ENCODE data around the gene PBX1. TPM values are rescaled to one million over a fixed set of nuclear protein-coding genes. Genes with fewer than 3 reads are reported as not detected.

The PBX1 gene
- total and polyA plus RNA-seq, 2 donors from 2014 or later, result 14.9 to 91.5 TPM

- DNase-seq (no peak), FAIRE-seq (no peak)
- H3K4me1 ChIP-seq (ENCODE audit: control insufficient read depth in 2 of 3, insufficient read depth in 2 of 3, low read depth in 1 of 3, low read length in 3 of 3), result peaks cover 0 to 24% (median 3%) of the 10 kb centered on the region in 3 donors
- no peaks in the 10 kb centered on the region for H3K27me3 ChIP-seq (ENCODE audit: control insufficient read depth, insufficient read depth, low read length)
- no peak overlapping the region for H3K4me3 ChIP-seq (ENCODE audit: low read length in 3 of 3)
- no peaks in the 10 kb centered on the region for H3K36me3 ChIP-seq (ENCODE audit: control insufficient read depth in 2 of 3, insufficient read depth in 3 of 3, low read length in 3 of 3)
- no peak for TF ChIP-seq CTCF (IDR thresholded peaks at IDR 0.05; ENCODE audit: borderline replicate concordance, extremely low read depth, insufficient read depth)
- H3K9ac ChIP-seq (ENCODE audit: low read length in 3 of 3), result no peak overlapping the region
- intact Hi-C loops (cut with DNase I), result no loop called here
- H3K9me3 ChIP-seq (ENCODE audit: control insufficient read depth in 2 of 3, insufficient read depth in 1 of 3, low read length in 3 of 3), result no peaks in the 10 kb centered on the region
- H3K27ac ChIP-seq (ENCODE audit: low read depth in 2 of 2, low read length in 2 of 2), result no peak overlapping the region
Measured at GRCh38 chr1:164756741-164757140, 197.8 kb downstream of the PBX1 start.

- H3K4me1 ChIP-seq (ENCODE audit: control insufficient read depth in 2 of 3, insufficient read depth in 2 of 3, low read depth in 1 of 3, low read length in 3 of 3), result peaks cover 0 to 21% (median 3%) of the 10 kb centered on the region in 3 donors
- intact Hi-C loops (cut with DNase I), result no loop called here
- no peak overlapping the region for H3K9ac ChIP-seq (ENCODE audit: low read length in 3 of 3)
- H3K4me3 ChIP-seq (ENCODE audit: low read length in 3 of 3), result no peak overlapping the region
- H3K27ac ChIP-seq (ENCODE audit: low read depth in 2 of 2, low read length in 2 of 2), result no peak overlapping the region
- no peaks in the 10 kb centered on the region for H3K27me3 ChIP-seq (ENCODE audit: control insufficient read depth, insufficient read depth, low read length)
- no peaks in the 10 kb centered on the region for H3K36me3 ChIP-seq (ENCODE audit: control insufficient read depth in 2 of 3, insufficient read depth in 3 of 3, low read length in 3 of 3)
- no peaks in the 10 kb centered on the region for H3K9me3 ChIP-seq (ENCODE audit: control insufficient read depth in 2 of 3, insufficient read depth in 1 of 3, low read length in 3 of 3)
- FAIRE-seq (no peak), DNase-seq (no peak)
- no peak for TF ChIP-seq CTCF (IDR thresholded peaks at IDR 0.05; ENCODE audit: borderline replicate concordance, extremely low read depth, insufficient read depth)
Measured at GRCh38 chr1:164757625-164758024, 198.6 kb downstream of the PBX1 start.

- no peaks in the 10 kb centered on the region for H3K27me3 ChIP-seq (ENCODE audit: control insufficient read depth, insufficient read depth, low read length)
- no peak for FAIRE-seq
- peaks cover 0 to 13% (median 3%) of the 10 kb centered on the region in 3 donors for H3K4me1 ChIP-seq (ENCODE audit: control insufficient read depth in 2 of 3, insufficient read depth in 2 of 3, low read depth in 1 of 3, low read length in 3 of 3)
- no peak for TF ChIP-seq CTCF (IDR thresholded peaks at IDR 0.05; ENCODE audit: borderline replicate concordance, extremely low read depth, insufficient read depth)
- no peak for DNase-seq
- intact Hi-C loops (cut with DNase I), result no loop called here
- H3K27ac ChIP-seq (ENCODE audit: low read depth in 2 of 2, low read length in 2 of 2), result no peak overlapping the region
- no peak overlapping the region for H3K4me3 ChIP-seq (ENCODE audit: low read length in 3 of 3)
- H3K9me3 ChIP-seq (ENCODE audit: control insufficient read depth in 2 of 3, insufficient read depth in 1 of 3, low read length in 3 of 3), result no peaks in the 10 kb centered on the region
- H3K9ac ChIP-seq (ENCODE audit: low read length in 3 of 3), result no peak overlapping the region
- H3K36me3 ChIP-seq (ENCODE audit: control insufficient read depth in 2 of 3, insufficient read depth in 3 of 3, low read length in 3 of 3), result no peaks in the 10 kb centered on the region
Measured at GRCh38 chr1:164759144-164759920, 200.3 kb downstream of the PBX1 start.

Data from kidney (tissue), 14 donors.